ENCODE results near the gene BICC1. TPM values are rescaled to one million over a fixed set of nuclear protein-coding genes. Genes with fewer than 3 reads are reported as not detected.

The BICC1 gene
- total RNA-seq, 4 donors from 2014 or later, result 28.8 to 39.0 (median 30.5) TPM

- 29 to 33% methylated on average over 5 of the region's 5 CpGs for WGBS, 2 donors
- Histone ChIP-seq H3K4me1 (peaks cover 0 to 19% (median 3%) of the 10 kb centered on the region in 4 donors), H3K4me3 (no peak overlapping the region)
These were observed 192.0 kb downstream of the BICC1 start for GRCh38 chr10:58704671-58705141.

GRCh38 chr10:58706836-58707235 lies 194.2 kb downstream of the BICC1 start:
- Histone ChIP-seq H3K9me3 (no peaks in the 10 kb centered on the region), H3K27ac (no peak overlapping the region), H3K27me3 (no peaks in the 10 kb centered on the region), H3K4me1 (peaks cover 0 to 14% (median 0%) of the 10 kb centered on the region in 4 donors), H3K36me3 (no peaks in the 10 kb centered on the region), H3K4me3 (no peak overlapping the region)
- no peak for DNase-seq (ENCODE audit: low spot score in 2 of 2)
- no peak for TF ChIP-seq POLR2A (IDR thresholded peaks at IDR 0.05)
- no peak for TF ChIP-seq EP300 (IDR thresholded peaks at IDR 0.05)
- TF ChIP-seq CTCF (IDR thresholded peaks at IDR 0.05), result no peak
- 63 to 70% methylated on average over 1 of the region's 1 CpG for WGBS, 2 donors

More at GRCh38 chr10:58704671-58705141, 192.0 kb downstream of the BICC1 start:
- Histone ChIP-seq H3K36me3 (no peaks in the 10 kb centered on the region), H3K27ac (peak overlapping the region in 1 of 4 donors; percentile 20), H3K9me3 (no peaks in the 10 kb centered on the region), H3K27me3 (no peaks in the 10 kb centered on the region)
- TF ChIP-seq POLR2A (IDR thresholded peaks at IDR 0.05) (no peak), EP300 (IDR thresholded peaks at IDR 0.05) (no peak), CTCF (IDR thresholded peaks at IDR 0.05) (no peak)
- no peak for DNase-seq (ENCODE audit: low spot score in 2 of 2)

- Histone ChIP-seq H3K27me3 (no peaks in the 10 kb centered on the region), H3K27ac (no peak overlapping the region), H3K4me1 (peaks cover 0 to 12% (median 0%) of the 10 kb centered on the region in 4 donors), H3K9me3 (no peaks in the 10 kb centered on the region), H3K36me3 (no peaks in the 10 kb centered on the region), H3K4me3 (no peak overlapping the region)
- TF ChIP-seq CTCF (IDR thresholded peaks at IDR 0.05) (no peak), EP300 (IDR thresholded peaks at IDR 0.05) (no peak), POLR2A (IDR thresholded peaks at IDR 0.05) (no peak)
- DNase-seq (ENCODE audit: low spot score in 2 of 2), result no peak
- WGBS, 2 donors, result 73 to 77% methylated on average over 3 of the region's 3 CpGs
These were observed 199.5 kb downstream of the BICC1 start for GRCh38 chr10:58712141-58712540.

GRCh38 chr10:58712982-58713381 lies 200.3 kb downstream of the BICC1 start:
- no peak for TF ChIP-seq CTCF (IDR thresholded peaks at IDR 0.05)
- no peak for TF ChIP-seq EP300 (IDR thresholded peaks at IDR 0.05)
- TF ChIP-seq POLR2A (IDR thresholded peaks at IDR 0.05), result no peak
- 55 to 56% methylated on average over 1 of the region's 1 CpG for WGBS, 2 donors
- Histone ChIP-seq H3K4me1 (peaks cover 0 to 12% (median 0%) of the 10 kb centered on the region in 4 donors), H3K9me3 (no peaks in the 10 kb centered on the region), H3K36me3 (no peaks in the 10 kb centered on the region), H3K4me3 (no peak overlapping the region), H3K27ac (no peak overlapping the region), H3K27me3 (no peaks in the 10 kb centered on the region)
- no peak for DNase-seq (ENCODE audit: low spot score in 2 of 2)

- TF ChIP-seq EP300 (IDR thresholded peaks at IDR 0.05), result no peak
- no peak for TF ChIP-seq POLR2A (IDR thresholded peaks at IDR 0.05)
- TF ChIP-seq CTCF (IDR thresholded peaks at IDR 0.05), result no peak
- Histone ChIP-seq H3K4me1 (peaks cover 0 to 12% (median 0%) of the 10 kb centered on the region in 4 donors), H3K9me3 (no peaks in the 10 kb centered on the region), H3K4me3 (no peak overlapping the region), H3K27ac (no peak overlapping the region), H3K36me3 (no peaks in the 10 kb centered on the region), H3K27me3 (no peaks in the 10 kb centered on the region)
- WGBS, 2 donors, result 73 to 74% methylated on average over 2 of the region's 2 CpGs
- no peak for DNase-seq (ENCODE audit: low spot score in 2 of 2)
These were observed 201.7 kb downstream of the BICC1 start for GRCh38 chr10:58714409-58714808.
